ENCODE data around the gene IGFLR1. TPM values are rescaled to one million over a fixed set of nuclear protein-coding genes. Genes with fewer than 3 reads are reported as not detected.

The IGFLR1 gene
- total and polyA plus RNA-seq, 2 of the 8 experiments (the other 6 are each of a cell fraction or from before 2014, with no cell fraction given), result 8.4 to 28.9 TPM

DNA sequence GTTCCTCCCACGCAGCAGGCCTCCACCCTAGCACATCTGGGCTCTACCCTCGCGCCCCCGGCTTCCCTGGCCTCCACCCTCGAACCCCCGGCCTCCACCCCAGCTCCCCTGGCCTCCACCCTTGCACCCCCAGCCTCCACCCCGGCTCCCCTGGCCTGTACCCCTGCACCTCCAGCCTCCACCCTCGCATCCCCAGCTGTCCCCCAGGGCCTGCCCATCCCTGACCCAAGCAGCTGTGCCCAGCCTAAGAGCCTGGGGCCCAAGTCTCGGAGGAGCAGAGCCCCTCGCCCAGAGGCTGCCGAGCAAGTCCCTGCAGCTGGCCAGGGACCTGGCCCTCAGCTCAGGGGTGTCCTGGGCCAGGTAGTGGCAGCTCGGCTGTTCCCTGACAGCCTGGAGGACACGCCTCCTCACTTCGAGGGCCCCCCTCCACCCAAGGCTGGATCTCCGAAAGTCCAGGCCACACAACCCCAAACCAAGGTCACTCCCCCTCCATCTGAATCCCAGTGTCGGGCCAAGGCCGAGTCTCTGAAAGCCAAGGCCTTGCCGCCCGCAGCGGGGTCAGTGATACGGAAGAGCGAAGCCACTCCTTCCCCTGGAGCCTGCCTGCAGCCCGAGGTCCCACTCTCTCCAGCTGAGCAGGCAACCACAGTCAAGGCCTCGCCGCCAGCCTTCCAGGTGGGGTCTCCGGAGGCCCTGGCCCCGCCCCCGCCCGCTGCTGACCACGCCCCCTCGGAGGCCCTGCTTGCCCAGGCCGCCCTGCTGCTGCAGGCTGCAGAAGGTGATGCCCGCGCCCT is 25.2 kb upstream of the IGFLR1 start:
- H3K23me2 ChIP-seq (ENCODE audit: low read depth, low read length), result no peaks in the 10 kb centered on the region; the same call in 1 of the 2 replicates
- no peak overlapping the region for H2BK20ac ChIP-seq (ENCODE audit: low read length)
- H3K4ac ChIP-seq (replicated peaks; ENCODE audit: insufficient read length, low read depth, low read length), result no peak overlapping the region
- no peak overlapping the region for H2BK5ac ChIP-seq (ENCODE audit: low read depth, low read length)
- H3K18ac ChIP-seq (ENCODE audit: extremely low read depth, low read length), result no peak overlapping the region
- peaks cover 4 to 5% of the 10 kb centered on the region in 2 experiments for H4K20me1 ChIP-seq (replicated peaks in 1 of 2; ENCODE audit: control insufficient read depth in 1 of 2, insufficient read depth in 2 of 2, low read length in 2 of 2)
- no peaks in the 10 kb centered on the region; the same call in 1 of the 2 replicates for H3K79me1 ChIP-seq (ENCODE audit: low read depth, low read length)
- H3K23ac ChIP-seq (ENCODE audit: insufficient read length), result no peak overlapping the region
- H4K8ac ChIP-seq (ENCODE audit: extremely low read depth, insufficient read depth, low read length), result peak overlapping the region; percentile 58
- H4K91ac ChIP-seq (replicated peaks; ENCODE audit: insufficient read length, low read length), result no peak overlapping the region
- no peak overlapping the region for H3K56ac ChIP-seq (replicated peaks; ENCODE audit: insufficient read length, low read depth, low read length)
- peaks cover 0 to 6% (median 3%) of the 10 kb centered on the region in 4 experiments; a peak in 4 of 8 replicates for H3K36me3 ChIP-seq (ENCODE audit: control insufficient read depth in 2 of 4, insufficient read depth in 4 of 4, low read length in 3 of 4)
- no peak overlapping the region for H2BK15ac ChIP-seq (ENCODE audit: low read length)
- H3K4me1 ChIP-seq (replicated peaks in 1 of 4; ENCODE audit: control insufficient read depth in 3 of 4, insufficient read depth in 4 of 4, low read length in 3 of 4), result peaks cover 0 to 13% (median 7%) of the 10 kb centered on the region in 4 experiments; a peak in 5 of 7 replicates
- H3K27me3 ChIP-seq (replicated peaks in 1 of 4; ENCODE audit: control insufficient read depth in 3 of 4, extremely low read depth in 1 of 4, insufficient read depth in 3 of 4, low read length in 3 of 4), result no peaks in the 10 kb centered on the region
- peak overlapping the region in 1 of 4 experiments; percentile 42; a peak in 3 of 8 replicates for H3K4me3 ChIP-seq (ENCODE audit: extremely low read depth in 1 of 4, insufficient read depth in 2 of 4, low read depth in 3 of 4, low read length in 4 of 4)
- DNase-seq (ENCODE audit: low read depth in 1 of 2, low spot score in 2 of 2), result peak in 1 of 2 experiments; percentile 89
- ChIA-PET CTCF (ENCODE audit: partially characterized antibody) (interaction anchor here (0.9 to 2.5 kb wide), 6 partner anchors 9 to 73 kb away, joined by 3 to 9 read pairs (median 4); no protein-coding TSS in a partner anchor), POLR2A (ENCODE audit: partially characterized antibody) (interaction anchor here (0.6 to 2.8 kb wide), 11 partner anchors 9 to 257 kb away, joined by 3 to 11 read pairs (median 4); partner anchors contain the start of genes HSPB6, IGFLR1, LIN37 and PROSER3)
- no peak overlapping the region for H2BK120ac ChIP-seq (replicated peaks; ENCODE audit: low read depth, low read length)
- no peak overlapping the region for H3K9ac ChIP-seq (replicated peaks in 1 of 4; ENCODE audit: extremely low read depth in 1 of 4, low read depth in 3 of 4, low read length in 3 of 4)
- H4K5ac ChIP-seq (ENCODE audit: insufficient read length, low read depth, low read length), result peak overlapping the region; percentile 15
- H2AK5ac ChIP-seq (ENCODE audit: low read depth, low read length), result no peak overlapping the region
- H3K9me3 ChIP-seq (ENCODE audit: insufficient read depth in 2 of 2, low read depth in 1 of 2, low read length in 1 of 2), result no peaks in the 10 kb centered on the region
- no peak overlapping the region for H3K27ac ChIP-seq (ENCODE audit: low read depth, low read length)
- H3K4me2 ChIP-seq (ENCODE audit: insufficient read depth in 1 of 2, low read depth in 2 of 2, low read length in 2 of 2), result peak overlapping the region; percentile 13 to 57
- H3K14ac ChIP-seq (ENCODE audit: insufficient read length), result no peak overlapping the region
- no peak for FAIRE-seq
- no peak overlapping the region for H2AFZ ChIP-seq (ENCODE audit: low read length)
- no peaks in the 10 kb centered on the region for H3K79me2 ChIP-seq (ENCODE audit: control insufficient read depth in 1 of 2, insufficient read depth in 2 of 2, low read length in 2 of 2)
- no peak overlapping the region for H2BK12ac ChIP-seq (ENCODE audit: low read depth, low read length)
- 42% methylated on average over 21 of the region's 34 CpGs; no CpG with 5 or more reads in 1 of the 2 experiments for WGBS, 2 experiments (ENCODE audit: extremely low coverage in 1 of 2, insufficient coverage in 1 of 2, insufficient read length in 1 of 2, insufficient replicate concordance in 2 of 2, low coverage in 1 of 2, low lambda C conversion rate in 2 of 2, missing lambda C conversion rate in 1 of 2)
- no peak for TF ChIP-seq KDM5A (IDR thresholded peaks at IDR 0.05; ENCODE audit: low read length)
- TF ChIP-seq, protein P1, sequence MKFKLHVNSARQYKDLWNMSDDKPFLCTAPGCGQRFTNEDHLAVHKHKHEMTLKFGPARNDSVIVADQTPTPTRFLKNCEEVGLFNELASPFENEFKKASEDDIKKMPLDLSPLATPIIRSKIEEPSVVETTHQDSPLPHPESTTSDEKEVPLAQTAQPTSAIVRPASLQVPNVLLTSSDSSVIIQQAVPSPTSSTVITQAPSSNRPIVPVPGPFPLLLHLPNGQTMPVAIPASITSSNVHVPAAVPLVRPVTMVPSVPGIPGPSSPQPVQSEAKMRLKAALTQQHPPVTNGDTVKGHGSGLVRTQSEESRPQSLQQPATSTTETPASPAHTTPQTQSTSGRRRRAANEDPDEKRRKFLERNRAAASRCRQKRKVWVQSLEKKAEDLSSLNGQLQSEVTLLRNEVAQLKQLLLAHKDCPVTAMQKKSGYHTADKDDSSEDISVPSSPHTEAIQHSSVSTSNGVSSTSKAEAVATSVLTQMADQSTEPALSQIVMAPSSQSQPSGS (IDR thresholded peaks at IDR 0.05; ENCODE audit: low read length), result no peak
- TF ChIP-seq CREB1 (IDR thresholded peaks at IDR 0.05), result no peak
- TF ChIP-seq FOSL1 (IDR thresholded peaks at IDR 0.05; ENCODE audit: insufficient read depth, low read depth, low read length), result no peak

Measured in H1 (cell line).